GM18511 (cell line): ENCODE results near the gene FARSA.
"Not testable (repeated sequence)": the region's sequence is repeated elsewhere in the genome, so short reads cannot be mapped to it uniquely, and the experiment has no call there.

ENCODE experiments used
- ATAC-seq: cut with Tn5 transposase; IDR thresholded peaks from one replicate; pipeline ENCODE4 v1.9.1; 2021; ENCODE audit warnings: mild to moderate bottlenecking, moderate library complexity; ENCODE audit not compliant: unreplicated experiment

The FARSA gene

GRCh38 chr19:12954612-12954962 is 21.1 kb upstream of the FARSA start:
- no peak for ATAC-seq

DNA sequence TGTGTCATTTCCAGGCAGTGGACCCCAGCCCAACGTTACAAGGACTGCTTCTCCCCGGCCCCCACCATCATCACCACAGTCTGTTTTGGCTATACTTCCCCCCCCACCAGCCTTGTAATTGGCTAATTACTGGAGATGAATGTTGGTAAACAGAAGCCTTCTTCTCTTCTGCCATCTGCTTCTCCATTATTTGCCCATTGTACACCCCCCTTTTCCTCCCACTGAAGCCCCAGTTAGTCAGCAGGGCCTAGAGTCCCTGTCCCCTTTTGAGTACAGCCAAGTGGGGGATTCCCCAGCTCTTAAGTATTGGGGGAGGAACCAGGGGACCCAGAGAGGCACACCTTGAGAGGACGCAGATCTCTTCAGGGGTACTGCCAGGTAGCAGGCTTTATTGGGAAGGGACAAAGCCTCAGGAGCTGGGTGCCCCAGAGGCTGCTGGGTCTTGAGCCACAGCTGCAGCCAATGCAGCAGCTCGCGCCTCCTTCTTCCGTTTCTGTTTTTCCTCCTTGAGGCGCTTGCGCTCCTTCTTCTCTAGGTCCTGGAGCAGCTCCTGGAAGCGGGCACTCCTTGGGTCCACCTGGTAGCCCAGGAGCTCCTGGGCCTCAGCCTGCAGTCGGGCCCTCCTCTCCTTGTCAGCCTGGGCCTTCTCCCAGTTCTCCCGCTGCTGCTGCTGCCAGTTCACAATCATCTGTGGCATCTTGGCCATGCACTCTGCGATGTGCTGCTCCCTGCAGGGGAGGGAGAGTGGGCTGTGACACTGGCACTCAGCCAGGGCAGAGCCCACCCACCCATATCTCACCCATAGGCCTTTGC is 20.5 kb upstream of the FARSA start:
- ATAC-seq = no peak

DNA sequence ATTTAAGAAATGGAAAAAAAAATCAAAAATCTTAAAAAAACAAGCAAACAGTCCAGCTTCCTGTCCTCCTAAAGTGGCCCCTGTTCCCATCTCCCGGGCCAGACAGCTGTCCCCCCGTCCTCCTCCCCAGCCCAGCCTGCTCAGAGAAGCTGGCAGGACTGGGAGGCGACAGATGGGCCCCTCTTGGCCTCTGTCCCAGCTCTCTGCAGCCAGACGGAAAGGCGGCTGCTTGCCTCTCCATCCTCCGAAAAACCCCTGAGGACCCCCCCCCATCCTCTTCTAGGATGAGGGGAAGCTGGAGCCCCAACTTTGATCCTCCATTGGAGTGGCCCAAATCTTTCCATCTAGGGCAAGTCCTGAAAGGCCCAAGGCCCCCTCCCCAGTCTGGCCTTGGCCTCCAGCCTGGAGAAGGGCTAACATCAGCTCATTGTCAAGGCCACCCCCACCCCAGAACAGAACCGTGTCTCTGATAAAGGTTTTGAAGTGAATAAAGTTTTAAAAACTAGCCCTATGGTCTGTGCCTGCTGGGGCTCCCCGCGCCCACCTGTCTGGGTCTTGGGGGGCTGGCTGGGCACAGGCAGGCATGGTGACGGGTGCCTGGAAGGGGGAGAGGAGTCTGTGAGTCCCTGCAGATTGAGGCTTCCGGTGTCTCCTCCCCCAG is 19.8 kb upstream of the FARSA start:
- ATAC-seq = no peak

DNA sequence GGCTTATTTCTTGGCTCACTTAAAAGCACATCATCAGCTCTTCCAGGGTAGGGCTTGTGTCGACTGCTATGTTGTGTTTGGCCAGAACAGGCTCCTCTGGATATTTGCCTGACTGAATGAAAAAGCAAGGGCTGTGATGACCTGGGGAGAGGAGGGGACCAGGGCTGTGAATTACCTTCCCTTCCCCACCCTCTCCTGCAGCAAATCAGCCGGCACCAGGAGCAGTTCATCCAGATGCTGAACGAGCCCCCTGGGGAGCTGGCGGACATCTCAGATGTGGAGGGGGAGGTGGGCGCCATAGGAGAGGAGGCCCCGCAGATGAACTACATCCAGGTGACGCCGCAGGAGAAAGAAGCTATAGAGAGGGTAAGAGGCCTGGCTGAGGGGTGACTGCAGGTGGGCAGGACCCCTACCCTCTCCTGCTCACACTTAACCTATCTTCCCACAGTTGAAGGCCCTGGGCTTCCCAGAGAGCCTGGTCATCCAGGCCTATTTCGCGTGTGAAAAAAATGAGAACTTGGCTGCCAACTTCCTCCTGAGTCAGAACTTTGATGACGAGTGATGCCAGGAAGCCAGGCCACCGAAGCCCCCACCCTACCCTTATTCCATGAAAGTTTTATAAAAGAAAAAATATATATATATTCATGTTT is 19.1 kb upstream of the FARSA start:
- no peak for ATAC-seq

DNA sequence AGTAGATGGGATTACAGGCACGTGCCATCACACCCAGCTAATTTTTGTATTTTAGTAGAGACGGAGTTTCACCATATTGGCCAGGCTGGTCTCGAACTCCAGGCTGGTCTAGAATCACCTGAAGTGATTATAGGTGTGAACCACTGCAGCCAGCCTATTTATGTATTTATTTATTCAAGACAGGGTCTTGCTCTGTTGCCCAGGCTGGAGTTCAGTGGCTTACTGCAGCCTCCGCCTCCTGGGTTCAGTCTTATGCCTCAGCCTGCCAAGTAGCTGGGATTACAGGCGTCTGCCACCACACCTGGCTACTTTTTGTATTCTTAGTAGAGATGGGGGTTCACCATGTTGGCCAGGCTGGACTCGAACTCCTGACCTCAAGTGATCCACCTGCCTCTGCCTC is 18.5 kb upstream of the FARSA start:
- not testable (repeated sequence) for ATAC-seq

- no peak for ATAC-seq
Measured at GRCh38 chr19:12949363-12950283, 16.1 kb upstream of the FARSA start.

DNA sequence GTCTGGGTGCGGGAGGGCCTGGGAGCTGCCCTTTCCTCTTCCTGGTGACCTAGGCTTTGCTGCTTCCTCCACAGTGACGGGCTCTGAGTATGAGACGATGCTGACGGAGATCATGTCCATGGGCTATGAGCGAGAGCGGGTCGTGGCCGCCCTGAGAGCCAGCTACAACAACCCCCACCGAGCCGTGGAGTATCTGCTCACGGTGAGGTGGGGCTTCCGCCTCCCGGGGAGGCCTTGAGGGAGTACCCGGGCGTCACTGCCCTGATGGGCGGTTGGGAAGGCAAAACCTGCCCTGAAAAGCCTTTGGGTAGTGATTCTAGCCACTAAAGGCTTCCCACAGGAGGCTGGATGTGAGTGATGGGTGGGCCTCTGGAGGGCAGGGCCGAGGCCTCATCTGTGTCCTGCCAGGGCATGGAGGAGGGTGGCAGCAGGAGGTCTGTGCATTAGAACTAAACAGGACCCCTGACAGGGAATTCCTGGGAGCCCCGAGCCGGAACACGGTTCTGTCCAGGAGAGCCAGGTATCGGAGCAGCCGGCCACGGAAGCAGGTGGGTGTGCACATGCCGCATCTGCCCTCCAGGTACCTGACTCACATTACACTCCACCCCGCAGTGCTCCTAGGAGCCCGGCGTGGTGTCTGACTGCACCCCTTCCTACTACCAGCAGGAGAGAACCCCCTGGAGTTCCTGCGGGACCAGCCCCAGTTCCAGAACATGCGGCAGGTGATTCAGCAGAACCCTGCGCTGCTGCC is 15.3 kb upstream of the FARSA start:
- no peak for ATAC-seq

- no peak for ATAC-seq
Measured at GRCh38 chr19:12947702-12948611, 14.4 kb upstream of the FARSA start.

GRCh38 chr19:12946731-12947496 is 13.4 kb upstream of the FARSA start:
- ATAC-seq = no peak

GRCh38 chr19:12946092-12946721 is 12.7 kb upstream of the FARSA start:
- peak; percentile 38 for ATAC-seq

GRCh38 chr19:12945479-12946091 is 12.1 kb upstream of the FARSA start, which contains the start of gene RAD23A:
Gene RAD23A (plus strand): TSS chr19:12945862. CDS start chr19:12945949, 87 bp downstream.
- ATAC-seq = peak; percentile 86

DNA sequence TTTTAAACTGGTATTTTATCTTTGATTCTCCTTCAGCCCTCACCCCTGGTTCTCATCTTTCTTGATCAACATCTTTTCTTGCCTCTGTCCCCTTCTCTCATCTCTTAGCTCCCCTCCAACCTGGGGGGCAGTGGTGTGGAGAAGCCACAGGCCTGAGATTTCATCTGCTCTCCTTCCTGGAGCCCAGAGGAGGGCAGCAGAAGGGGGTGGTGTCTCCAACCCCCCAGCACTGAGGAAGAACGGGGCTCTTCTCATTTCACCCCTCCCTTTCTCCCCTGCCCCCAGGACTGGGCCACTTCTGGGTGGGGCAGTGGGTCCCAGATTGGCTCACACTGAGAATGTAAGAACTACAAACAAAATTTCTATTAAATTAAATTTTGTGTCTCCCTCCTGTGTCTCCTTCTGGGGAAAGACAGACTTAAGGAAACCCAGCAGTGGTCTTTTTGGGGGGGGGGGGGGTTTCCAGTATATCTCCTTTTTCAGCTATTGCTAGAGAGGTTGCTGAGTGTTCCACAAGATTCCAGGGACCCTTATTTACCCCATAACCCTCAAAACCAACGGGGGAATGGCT is 10.7 kb upstream of the FARSA start:
- ATAC-seq = no peak

DNA sequence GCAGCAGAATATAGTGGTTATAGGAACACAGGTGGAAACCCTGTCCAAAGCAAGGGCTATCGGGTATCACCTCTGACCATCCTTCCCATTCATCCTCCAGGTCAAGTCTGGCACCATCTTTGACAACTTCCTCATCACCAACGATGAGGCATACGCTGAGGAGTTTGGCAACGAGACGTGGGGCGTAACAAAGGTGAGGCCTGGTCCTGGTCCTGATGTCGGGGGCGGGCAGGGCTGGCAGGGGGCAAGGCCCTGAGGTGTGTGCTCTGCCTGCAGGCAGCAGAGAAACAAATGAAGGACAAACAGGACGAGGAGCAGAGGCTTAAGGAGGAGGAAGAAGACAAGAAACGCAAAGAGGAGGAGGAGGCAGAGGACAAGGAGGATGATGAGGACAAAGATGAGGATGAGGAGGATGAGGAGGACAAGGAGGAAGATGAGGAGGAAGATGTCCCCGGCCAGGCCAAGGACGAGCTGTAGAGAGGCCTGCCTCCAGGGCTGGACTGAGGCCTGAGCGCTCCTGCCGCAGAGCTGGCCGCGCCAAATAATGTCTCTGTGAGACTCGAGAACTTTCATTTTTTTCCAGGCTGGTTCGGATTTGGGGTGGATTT is 10.0 kb upstream of the FARSA start:
- no peak for ATAC-seq

DNA sequence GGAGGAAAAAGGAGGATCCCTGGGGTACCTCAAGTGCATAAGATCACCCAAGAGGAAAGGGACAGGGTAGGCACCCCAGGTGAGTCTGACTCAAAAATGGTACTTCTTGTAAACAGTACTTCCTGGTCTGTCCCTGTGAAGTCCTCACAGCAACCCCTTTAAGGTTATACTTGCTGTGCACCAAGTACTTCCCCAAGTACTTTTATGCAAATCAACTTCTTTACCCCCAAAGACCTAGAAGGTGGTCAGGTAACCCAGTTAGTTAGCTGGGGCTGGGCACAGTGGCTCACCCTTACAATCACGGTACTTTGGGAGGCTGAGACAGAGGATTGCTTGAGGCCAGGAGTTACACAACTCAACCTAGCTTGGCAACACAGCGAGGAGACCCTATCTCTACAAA is 7.4 kb upstream of the FARSA start:
- ATAC-seq = no peak

DNA sequence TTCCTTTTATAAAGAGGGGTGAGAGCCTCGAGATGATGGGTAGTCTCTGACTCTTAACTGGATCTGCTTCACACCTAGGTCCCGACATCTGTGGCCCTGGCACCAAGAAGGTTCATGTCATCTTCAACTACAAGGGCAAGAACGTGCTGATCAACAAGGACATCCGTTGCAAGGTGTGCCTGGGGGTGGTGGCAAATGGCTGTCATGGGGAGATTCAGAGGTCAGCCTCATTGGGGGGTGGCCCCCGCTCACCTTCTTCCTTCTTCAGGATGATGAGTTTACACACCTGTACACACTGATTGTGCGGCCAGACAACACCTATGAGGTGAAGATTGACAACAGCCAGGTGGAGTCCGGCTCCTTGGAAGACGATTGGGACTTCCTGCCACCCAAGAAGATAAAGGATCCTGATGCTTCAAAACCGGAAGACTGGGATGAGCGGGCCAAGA is 6.5 kb upstream of the FARSA start:
- no peak for ATAC-seq

DNA sequence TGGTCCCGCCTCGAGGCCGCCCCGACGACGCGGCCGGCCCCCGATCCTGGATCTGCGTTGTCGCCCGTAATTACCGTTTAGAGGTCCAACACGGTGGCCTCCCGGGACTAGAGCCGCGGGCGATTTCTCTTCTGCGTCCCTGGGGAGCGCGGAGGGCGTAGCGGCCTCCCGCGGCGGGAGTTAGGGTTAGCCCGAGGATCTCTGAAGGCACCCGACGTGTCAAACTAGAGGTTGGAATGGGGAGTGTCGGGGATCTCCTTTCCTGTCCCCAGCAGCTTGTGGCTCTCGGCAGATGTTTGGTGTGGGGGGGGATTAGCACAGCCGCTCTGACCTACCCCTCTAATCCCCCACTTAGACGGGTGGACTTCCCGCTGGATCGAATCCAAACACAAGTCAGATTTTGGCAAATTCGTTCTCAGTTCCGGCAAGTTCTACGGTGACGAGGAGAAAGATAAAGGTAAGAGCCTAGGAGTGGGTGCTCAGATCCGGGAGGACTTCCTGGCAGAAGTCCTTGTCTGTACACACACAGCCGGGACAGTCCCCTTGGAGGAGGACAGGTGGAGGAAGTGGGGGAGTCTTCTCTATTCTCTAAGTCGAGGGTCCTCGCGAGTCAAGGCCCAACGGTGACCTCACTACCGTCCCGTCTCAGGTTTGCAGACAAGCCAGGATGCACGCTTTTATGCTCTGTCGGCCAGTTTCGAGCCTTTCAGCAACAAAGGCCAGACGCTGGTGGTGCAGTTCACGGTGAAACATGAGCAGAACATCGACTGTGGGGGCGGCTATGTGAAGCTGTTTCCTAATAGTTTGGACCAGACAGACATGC is 5.5 kb upstream of the FARSA start:
- no peak for ATAC-seq
